HUES64 (cell line): ENCODE measurements around the gene PITX2.
"Not testable (repeated sequence)": the region's sequence is repeated elsewhere in the genome, so short reads cannot be mapped to it uniquely, and the experiment has no call there.

Source experiments
- H3K27ac ChIP-seq: 2 replicates; pipeline ENCODE4 v1.7.0; 2013; ENCODE audit warnings: low read depth, low read length, inconsistent platforms
- H3K27me3 ChIP-seq: 2 replicates; pipeline ENCODE4 v1.6.1; 2013; ENCODE audit warnings: mild to moderate bottlenecking, low read length; ENCODE audit not compliant: insufficient read depth
- H3K36me3 ChIP-seq: 2 replicates; pipeline ENCODE4 v1.6.1; 2013; ENCODE audit warnings: mild to moderate bottlenecking, low read length; ENCODE audit not compliant: insufficient read depth
- H3K4me1 ChIP-seq: 2 replicates; pipeline ENCODE4 v1.6.1; 2013; ENCODE audit warnings: mild to moderate bottlenecking, low read length, moderate library complexity; ENCODE audit not compliant: insufficient read depth
- H3K4me3 ChIP-seq: 2 replicates; pipeline ENCODE4 v1.5.1; 2013; ENCODE audit warnings: mild to moderate bottlenecking, low read length, moderate library complexity
- H3K9ac ChIP-seq: 2 replicates; pipeline ENCODE4 v1.6.1; 2013; ENCODE audit warnings: mild to moderate bottlenecking, low read depth, low read length
- H3K9me3 ChIP-seq: 2 replicates; pipeline ENCODE4 v1.6.1; 2013; ENCODE audit warnings: low read depth, low read length; ENCODE audit not compliant: insufficient read depth
- WGBS: fragments of 150-250, 120-280 bp; methylation state at CpG from one replicate; pipeline ENCODE4 v1.1.7; 2013; ENCODE audit warnings: missing lambda C conversion rate; 5-methylcytosine and 5-hydroxymethylcytosine counted together

PITX2 gene

GRCh38 chr4:110596431-110596830 lies 26.4 kb downstream of the PITX2 start:
- WGBS = 90% methylated on average over 2 of the region's 2 CpGs
- Histone ChIP-seq H3K4me3 (no peak overlapping the region), H3K9ac (no peak overlapping the region), H3K36me3 (0 out of 2 replicates have a peak, but pooled peaks cover 3% of the 10 kb centered on the region), H3K27ac (no peak overlapping the region), H3K27me3 (no peaks in the 10 kb centered on the region), H3K9me3 (peaks cover 7% of the 10 kb centered on the region; the same call in 1 of the 2 replicates), H3K4me1 (no peaks in the 10 kb centered on the region)

DNA sequence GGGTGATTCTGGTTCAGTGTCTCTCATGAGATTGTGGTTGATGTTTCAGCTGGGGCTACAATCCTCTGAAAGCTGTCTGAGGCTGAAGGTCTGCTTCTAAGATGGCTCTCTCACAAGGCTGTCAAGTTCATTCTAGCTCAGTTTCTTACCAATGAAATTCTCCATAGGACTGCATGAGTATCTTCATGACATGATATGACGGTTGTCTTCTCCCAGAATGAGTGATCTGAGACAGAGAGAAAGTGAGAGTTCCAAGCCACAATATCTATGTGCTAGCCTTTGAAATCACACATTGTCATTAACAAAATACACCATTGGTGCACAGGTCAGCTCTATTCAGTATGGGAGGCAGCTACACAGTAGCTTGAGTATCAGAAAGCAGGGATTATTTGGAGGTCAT lies 27.3 kb downstream of the PITX2 start:
- 94% methylated on average over 1 of the region's 1 CpG for WGBS
- H3K27me3 ChIP-seq = no peaks in the 10 kb centered on the region
- H3K4me3 ChIP-seq = no peak overlapping the region
- H3K4me1 ChIP-seq = no peaks in the 10 kb centered on the region
- H3K27ac ChIP-seq = no peak overlapping the region
- H3K9me3 ChIP-seq = peaks cover 7% of the 10 kb centered on the region; the same call in 1 of the 2 replicates
- H3K9ac ChIP-seq = no peak overlapping the region
- 0 out of 2 replicates have a peak, but pooled peaks cover 3% of the 10 kb centered on the region for H3K36me3 ChIP-seq

GRCh38 chr4:110589297-110589696 lies 33.6 kb downstream of the PITX2 start:
- H3K4me1 ChIP-seq = no peaks in the 10 kb centered on the region
- H3K9me3 ChIP-seq = no peaks in the 10 kb centered on the region
- H3K36me3 ChIP-seq = no peaks in the 10 kb centered on the region
- no peak overlapping the region for H3K9ac ChIP-seq
- no peaks in the 10 kb centered on the region for H3K27me3 ChIP-seq
- no peak overlapping the region for H3K27ac ChIP-seq
- no peak overlapping the region for H3K4me3 ChIP-seq

- no peaks in the 10 kb centered on the region for H3K9me3 ChIP-seq
- 95% methylated on average over 36 of the region's 36 CpGs for WGBS
- no peak overlapping the region for H3K9ac ChIP-seq
- H3K27ac ChIP-seq = no peak overlapping the region
- no peaks in the 10 kb centered on the region for H3K4me1 ChIP-seq
- no peaks in the 10 kb centered on the region for H3K27me3 ChIP-seq
- no peaks in the 10 kb centered on the region for H3K36me3 ChIP-seq
- no peak overlapping the region for H3K4me3 ChIP-seq
These were observed 35.1 kb downstream of the PITX2 start for GRCh38 chr4:110587666-110588285.

DNA sequence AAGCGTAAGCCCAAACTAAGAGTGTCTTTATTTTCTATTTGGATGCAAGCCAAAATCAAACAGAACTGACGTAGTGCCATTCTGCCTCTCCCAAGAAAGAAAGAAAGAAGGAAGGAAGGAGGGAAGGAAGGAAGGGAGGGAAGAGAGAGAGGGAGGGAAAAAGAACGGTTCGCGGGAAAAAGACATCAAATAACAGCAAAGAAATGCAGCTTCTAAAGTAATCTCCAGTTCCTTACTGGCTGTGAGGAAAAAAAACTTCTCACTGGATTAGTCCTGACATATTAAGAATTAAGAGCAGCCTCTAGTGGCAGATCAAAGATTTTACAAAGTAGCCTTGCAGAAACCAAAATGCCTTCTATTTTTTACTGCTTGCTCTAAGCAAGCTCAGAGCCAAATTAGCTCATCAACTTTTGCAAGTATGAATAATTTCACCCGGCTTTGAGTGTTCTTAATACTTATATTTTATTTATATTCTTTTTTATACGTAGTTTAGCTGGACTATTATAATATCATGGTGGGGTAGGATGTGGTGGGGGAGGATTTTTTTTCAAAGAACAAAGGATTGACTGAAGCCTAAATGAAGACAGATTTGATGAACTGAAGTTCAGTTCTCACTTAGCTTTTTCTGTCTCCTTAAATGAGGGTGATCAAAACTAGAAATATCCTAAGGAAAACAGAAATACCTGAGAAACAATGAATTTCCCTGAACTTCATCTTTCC lies 36.6 kb downstream of the PITX2 start:
- H3K9me3 ChIP-seq = no peaks in the 10 kb centered on the region
- no peaks in the 10 kb centered on the region for H3K27me3 ChIP-seq
- H3K27ac ChIP-seq = no peak overlapping the region
- H3K4me1 ChIP-seq = no peaks in the 10 kb centered on the region
- H3K9ac ChIP-seq = no peak overlapping the region
- H3K4me3 ChIP-seq = no peak overlapping the region
- no peaks in the 10 kb centered on the region for H3K36me3 ChIP-seq
- 64% methylated on average over 5 of the region's 7 CpGs for WGBS

GRCh38 chr4:110576696-110577095 lies 46.2 kb downstream of the PITX2 start:
- not testable (repeated sequence) for H3K27ac ChIP-seq, H3K9ac ChIP-seq, H3K9me3 ChIP-seq, H3K4me1 ChIP-seq, H3K4me3 ChIP-seq, H3K36me3 ChIP-seq, H3K27me3 ChIP-seq
- 98% methylated on average over 2 of the region's 2 CpGs for WGBS
